K562 (cell line): ENCODE results near the gene IRX2.

Source experiments
- ATF4 ChIP-seq: fragments of 450-650 bp; formaldehyde crosslinking; IDR thresholded peaks from 2 replicates; pipeline ENCODE4 v1.4.0; 2022; ENCODE audit warnings: mild to moderate bottlenecking, moderate library complexity
- HDAC8 ChIP-seq: fragments of 450-650 bp; IDR thresholded peaks from 2 replicates; pipeline ENCODE4 v1.6.1; 2016; ENCODE audit warnings: mild to moderate bottlenecking, missing genetic modification characterization, moderate library complexity, missing compliant biosample characterization
- MXI1 ChIP-seq: IDR thresholded peaks from 2 replicates; pipeline ENCODE4 v1.6.1; 2011; ENCODE audit warnings: low read depth, mild to moderate bottlenecking, improper control_type of control experiment, low read length
- NCOA4 ChIP-seq: fragments of 450-650 bp; IDR thresholded peaks from 2 replicates; pipeline ENCODE4 v1.6.1; 2018; ENCODE audit warnings: mild to moderate bottlenecking; ENCODE audit not compliant: partially characterized antibody
- RAD21 ChIP-seq, 2 experiments: fragments of 250-450 bp in 1 of 2; fragments of 450-650 bp in 1 of 2; sonication (Bioruptor Pico) in 1 of 2; formaldehyde crosslinking in 1 of 2; IDR thresholded peaks in 1 of 2; conservative IDR thresholded peaks in 1 of 2; 2 replicates each; pipeline versions ENCODE4 v1.4.0 to v1.8.0; 2020 to 2022; ENCODE audit warnings: mild to moderate bottlenecking in 2 of 2, moderate library complexity in 1 of 2
- SMC3 ChIP-seq: conservative IDR thresholded peaks from 2 replicates; pipeline ENCODE4 v1.6.1; 2011; ENCODE audit warnings: low read depth, low read length, improper control_type of control experiment; ENCODE audit not compliant: insufficient read depth
- TAF1 ChIP-seq: IDR thresholded peaks from 2 replicates; pipeline ENCODE4 v1.6.1; 2011; ENCODE audit warnings: mild to moderate bottlenecking, low read length, moderate library complexity; ENCODE audit not compliant: insufficient read depth, control insufficient read depth, severe bottlenecking; ENCODE audit errors: extremely low read depth
- TRIM24 ChIP-seq, 2 experiments: fragments of 450-650 bp; IDR thresholded peaks; 2 replicates each; pipeline ENCODE4 v1.6.1; 2016

- no peak for TF ChIP-seq TAF1
- TF ChIP-seq TRIM24 (IDR thresholded peaks at IDR 0.05): no peak
- TF ChIP-seq HDAC8 (tag): no peak
- TF ChIP-seq ATF4 (CRISPR knock-in tag): no peak
- TF ChIP-seq SMC3: no peak
- no peak for TF ChIP-seq NCOA4
- no peak for TF ChIP-seq MXI1
- TF ChIP-seq RAD21 (CRISPR knock-in tag; conservative IDR thresholded peaks at IDR 0.05 in 1 of 2, IDR thresholded peaks at IDR 0.05 in 1 of 2): no peak
These were observed 1.3 kb downstream of the IRX2 start for GRCh38 chr5:2750026-2750757.
